HG02642 (cell line): ENCODE measurements around the gene IQCC.
"Not testable (repeated sequence)": the region's sequence is repeated elsewhere in the genome, so short reads cannot be mapped to it uniquely, and the experiment has no call there.

Source experiments
- ATAC-seq: cut with Tn5 transposase; IDR thresholded peaks from one replicate; pipeline ENCODE4 v1.9.1; 2021; ENCODE audit warnings: mild to moderate bottlenecking; ENCODE audit not compliant: unreplicated experiment, poor library complexity

Gene IQCC

DNA sequence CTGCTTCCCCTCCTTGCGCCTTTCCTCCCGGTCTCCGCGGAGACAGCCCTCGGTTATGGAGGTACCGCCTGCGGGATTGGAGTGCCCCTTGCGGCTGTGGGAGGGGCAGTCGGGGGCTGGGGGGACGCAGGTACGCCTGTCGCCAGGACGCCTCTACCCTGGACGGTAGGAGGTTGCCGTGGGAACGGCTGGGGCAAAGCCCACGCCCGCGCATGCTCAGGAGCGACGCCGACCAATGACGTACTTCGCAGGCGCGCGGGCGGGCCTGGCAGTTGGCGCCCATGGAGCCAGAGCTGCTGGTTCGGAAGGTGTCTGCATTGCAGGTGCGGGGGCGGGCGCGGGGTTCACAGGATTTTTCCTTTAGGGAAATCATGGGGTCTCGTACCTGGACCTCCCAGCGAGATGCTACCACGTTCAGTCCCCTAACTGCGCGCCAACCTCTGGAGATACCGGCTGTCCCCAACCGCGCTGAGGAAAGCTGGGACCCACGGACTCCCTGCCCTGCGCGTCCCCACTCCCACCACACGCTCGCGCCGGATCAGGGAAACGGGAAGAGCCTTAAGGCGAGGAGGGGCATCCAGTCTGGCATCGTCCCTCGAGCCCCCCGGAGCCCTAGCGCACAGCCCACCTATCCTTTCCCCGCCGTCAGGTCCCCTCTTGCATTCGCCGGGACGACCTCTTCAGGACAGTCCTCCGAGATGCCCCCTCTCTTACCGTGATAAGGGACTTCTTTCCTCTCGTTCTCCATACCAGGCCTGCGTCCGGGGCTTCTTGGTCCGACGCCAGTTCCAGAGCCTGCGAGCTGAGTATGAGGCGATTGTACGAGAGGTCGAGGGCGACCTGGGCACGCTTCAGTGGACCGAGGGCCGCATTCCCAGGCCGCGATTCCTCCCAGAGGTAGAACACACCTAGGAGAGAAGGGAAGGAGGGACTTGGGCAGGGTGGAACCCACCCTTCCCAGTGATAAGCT lies at the start of gene IQCC:
Gene IQCC, plus strand, starts transcription at position 271 of the 970 bp plus-strand sequence. Its CDS starts 11 bp downstream, at position 282.
- ATAC-seq: peak; percentile 59

DNA sequence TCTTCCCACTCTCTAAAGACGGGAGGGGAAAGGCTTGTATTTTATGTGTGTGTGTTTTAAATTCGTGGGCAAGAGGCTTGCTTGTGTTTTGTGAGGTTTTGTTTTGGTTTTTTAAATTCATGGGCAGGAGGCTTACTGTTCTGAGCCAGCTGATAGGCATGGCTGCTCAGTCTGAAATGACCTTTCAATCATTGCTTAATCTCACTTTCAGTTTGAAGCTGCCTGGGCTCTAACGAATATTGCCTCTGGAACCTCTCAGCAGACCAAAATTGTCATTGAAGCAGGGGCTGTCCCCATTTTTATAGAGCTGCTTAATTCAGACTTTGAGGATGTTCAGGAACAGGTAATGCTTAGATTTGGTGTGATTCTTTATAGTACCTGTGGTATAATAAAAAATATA lies 46.3 kb upstream of the IQCC start:
- ATAC-seq: no peak

DNA sequence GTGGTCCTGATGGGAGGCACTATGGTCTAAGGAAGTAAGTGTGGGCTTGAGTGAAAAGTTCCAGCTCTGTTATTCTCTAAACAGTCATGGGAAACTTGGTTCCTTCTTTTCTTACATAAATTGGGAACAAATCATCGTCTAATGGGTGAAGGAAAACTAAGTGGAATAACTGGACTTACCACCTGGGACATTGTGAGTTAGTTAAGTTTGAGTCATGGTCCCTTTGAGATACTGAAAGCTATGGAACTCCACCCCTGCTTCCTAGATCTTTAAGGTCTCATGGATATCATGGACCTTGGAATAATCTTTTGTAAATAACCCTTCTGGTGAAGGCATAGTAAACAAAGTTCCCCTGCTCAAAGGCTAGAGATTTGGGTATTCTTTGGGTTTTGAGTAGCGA lies 42.1 kb upstream of the IQCC start:
- ATAC-seq: no peak

DNA sequence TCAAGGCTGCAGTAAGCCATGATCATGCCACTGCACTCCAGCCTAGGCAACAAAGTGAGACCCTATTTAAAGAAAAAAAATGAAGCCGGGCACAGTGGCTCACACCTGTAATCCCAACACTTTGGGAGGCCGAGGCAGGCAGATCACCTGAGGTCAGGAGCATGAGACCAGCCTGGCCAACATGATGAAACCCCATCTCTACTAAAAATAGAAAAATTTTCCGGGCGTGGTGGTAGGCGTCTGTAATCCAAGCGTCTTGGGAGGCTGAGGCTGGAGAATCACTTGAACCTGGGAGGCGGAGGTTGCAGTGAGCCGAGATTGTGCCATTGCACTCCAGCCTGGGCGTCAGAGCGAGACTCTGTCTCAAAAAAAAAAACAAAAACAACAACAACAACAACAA lies 39.8 kb upstream of the IQCC start:
- ATAC-seq: not testable (repeated sequence)

DNA sequence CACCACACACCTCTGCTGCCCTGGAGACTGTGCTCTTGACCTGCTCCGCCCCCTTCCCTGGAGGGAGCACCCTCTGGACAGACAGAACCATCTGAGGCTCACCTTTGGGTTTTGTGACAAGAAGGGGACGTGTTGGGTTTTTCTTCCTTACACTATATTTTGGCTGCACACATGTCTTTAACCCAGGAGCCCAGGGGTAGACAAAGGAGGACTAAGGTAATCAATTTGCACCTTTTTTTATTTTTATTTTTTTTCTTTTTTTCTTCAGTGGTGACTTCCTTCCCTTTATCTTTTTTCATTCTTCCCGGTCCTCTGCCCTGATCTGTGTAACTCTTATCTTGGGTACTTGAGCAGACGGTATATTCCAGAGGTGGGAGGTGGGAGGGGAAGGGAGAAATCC lies 34.5 kb upstream of the IQCC start:
- ATAC-seq: no peak

DNA sequence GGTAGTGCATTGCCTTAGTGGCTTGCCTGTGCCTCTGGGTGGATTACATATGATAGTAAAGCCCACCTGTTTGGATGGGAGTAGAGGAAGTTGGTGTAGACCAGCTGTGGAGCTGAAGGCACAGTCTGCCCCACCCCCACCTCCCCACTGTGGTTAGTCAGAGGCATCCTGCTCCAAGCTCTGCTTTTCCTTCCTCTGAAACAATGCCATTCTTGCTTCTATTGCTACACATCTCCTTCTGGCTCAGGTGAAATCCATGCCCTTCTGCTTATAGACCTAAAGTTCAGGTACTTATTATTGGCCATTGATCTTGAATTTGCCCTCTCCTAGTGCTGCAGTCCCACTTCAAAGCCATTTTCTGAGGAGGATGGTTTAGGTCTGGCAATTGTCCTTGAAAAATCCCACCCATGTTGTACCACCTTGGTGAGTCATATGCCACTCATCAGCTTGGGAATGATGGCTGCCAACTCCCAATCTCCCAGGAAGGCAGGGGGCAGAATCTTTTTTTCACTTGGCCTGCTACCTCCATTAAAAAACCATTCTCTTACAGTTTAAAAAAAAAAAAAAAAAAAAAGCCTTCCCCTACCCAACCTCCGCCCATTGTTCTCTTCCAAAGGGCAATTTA lies 32.7 kb upstream of the IQCC start:
- ATAC-seq: no peak

DNA sequence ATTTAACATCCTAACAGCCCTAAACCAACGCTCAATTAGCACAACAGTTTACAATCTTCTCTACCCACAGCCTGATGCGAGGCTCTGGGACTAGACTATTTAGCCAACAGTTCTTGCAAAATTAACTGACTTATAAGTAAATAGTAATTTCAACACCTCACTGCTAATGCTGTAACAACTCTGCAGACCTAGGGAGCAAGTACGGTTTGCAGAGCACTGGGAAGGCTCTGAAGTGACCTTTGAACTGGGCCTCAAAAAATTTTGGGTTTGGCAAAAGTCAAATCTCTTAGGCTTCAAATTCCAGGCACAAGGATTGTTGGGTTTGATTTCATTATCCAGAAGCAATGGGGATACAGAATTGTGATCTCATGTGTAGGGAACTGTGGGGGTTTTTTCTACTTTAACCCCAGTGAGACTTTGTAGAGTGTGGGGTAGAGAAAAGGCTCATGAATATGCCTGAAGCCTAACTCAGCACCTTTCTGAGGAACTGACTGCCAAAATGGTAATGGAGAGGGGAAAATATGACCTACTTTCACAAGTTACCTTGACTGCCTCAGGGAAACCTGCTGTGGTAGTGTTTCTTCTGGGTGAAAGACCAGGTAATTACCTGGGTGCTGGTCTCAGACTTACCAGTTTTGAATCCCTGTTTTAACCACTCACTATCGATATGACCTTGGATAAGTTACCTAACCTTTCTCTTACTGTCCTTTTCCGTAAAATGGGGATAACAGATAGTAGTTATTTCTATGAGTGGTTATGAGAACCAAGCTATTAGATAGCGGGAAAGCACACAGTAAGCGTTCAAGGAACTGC lies 26.9 kb upstream of the IQCC start:
- ATAC-seq: no peak

DNA sequence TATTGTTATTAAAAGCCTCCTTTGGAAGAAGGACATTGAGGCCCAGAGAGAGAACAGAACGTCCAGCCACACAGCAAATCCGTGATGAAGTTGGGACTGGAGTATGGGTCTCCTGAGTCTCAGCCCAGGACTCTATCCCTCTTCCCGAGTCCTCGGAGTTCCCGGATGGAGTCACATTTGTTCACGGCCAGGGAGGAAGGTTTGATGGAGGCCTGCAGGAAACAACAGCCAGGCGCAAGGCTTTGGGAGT lies 26.4 kb upstream of the IQCC start:
- peak; percentile 3 for ATAC-seq

DNA sequence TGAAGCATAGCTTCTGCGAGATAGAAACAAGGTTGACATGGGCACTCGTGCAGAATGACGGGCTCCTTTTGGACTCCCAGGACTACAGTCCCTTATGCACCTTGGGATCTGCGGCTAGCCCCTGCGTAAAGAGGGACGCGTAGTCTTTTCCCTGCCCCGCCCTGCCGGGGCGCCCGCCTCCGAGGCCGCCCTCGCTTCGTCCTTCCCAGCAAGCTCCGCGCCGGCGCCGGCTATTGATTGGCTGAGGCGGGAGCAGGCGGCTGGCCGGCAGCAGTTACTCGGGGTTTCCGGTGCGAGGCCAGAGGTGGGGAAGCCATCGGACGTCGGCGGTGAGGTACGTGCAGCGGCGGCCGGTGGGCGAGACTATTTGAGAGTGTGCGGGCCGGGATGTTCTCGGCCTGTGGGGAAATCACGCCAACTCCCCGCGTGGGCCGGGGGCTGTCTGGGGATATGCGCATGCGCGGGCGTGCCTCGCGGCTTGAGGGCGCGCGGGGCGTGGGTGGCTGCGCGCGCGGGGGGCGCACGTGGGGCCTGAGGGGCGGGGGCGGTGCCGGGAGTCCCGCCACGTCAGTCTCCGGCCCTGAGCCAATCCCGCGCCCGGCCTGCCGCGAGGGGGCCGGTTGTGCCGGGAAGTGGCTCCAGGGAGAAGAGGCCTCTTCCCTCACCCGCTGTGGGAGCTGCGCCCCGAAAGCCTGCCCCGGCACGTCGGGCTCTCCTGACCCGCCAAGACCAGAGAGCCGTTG lies 25.9 kb upstream of the IQCC start, which contains the start of gene TXLNA:
Gene TXLNA, plus strand, starts transcription at position 233 of the 743 bp plus-strand sequence. CDS start 671 bp downstream, outside the sequence.
- peak; percentile 86 for ATAC-seq

DNA sequence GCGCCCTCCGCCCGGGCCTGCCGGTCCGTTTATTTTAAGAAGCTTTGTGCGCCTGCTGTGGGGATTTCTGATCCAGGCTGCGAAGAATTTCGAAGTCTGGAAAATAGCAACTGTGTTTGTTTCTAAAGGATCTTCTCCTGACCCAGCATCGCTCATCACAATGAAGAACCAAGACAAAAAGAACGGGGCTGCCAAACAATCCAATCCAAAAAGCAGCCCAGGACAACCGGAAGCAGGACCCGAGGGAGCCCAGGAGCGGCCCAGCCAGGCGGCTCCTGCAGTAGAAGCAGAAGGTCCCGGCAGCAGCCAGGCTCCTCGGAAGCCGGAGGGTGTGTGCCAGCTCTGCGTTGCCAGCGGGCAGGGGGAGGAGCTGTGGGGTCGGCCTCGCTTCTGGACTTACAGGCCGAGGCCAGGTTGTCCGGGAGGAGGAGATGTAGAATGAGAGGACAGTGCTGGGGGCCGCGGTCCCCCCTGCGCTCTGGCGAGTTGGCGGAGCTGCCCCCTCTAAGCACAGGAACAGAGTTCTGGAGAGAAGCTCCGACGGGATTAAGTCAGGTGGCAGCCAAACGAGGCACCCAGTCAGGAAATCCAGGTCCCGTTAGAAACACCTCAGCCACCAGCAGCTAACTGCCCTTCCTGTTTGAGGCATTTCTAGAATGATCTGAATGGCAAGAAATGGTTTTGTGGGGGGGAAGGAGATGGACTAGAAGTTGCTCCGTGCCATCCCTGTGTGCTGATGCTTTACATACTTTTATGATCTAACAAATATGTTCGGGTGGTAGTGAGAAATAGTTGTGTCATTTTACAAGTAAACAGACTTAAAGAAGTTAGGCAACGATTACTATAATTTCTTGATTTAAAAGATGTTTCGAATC lies 25.0 kb upstream of the IQCC start:
- no peak for ATAC-seq

DNA sequence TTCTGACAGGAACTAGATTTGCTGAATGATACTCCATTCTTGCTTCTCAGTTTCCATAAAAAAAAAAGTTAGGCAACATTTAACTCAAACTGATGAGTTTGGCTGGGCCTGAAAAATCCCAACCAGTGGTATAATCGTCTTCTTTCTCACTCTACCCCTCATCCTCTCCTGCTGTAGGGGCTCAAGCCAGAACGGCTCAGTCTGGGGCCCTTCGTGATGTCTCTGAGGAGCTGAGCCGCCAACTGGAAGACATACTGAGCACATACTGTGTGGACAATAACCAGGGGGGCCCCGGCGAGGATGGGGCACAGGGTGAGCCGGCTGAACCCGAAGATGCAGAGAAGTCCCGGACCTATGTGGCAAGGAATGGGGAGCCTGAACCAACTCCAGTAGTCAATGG lies 24.4 kb upstream of the IQCC start:
- no peak for ATAC-seq

DNA sequence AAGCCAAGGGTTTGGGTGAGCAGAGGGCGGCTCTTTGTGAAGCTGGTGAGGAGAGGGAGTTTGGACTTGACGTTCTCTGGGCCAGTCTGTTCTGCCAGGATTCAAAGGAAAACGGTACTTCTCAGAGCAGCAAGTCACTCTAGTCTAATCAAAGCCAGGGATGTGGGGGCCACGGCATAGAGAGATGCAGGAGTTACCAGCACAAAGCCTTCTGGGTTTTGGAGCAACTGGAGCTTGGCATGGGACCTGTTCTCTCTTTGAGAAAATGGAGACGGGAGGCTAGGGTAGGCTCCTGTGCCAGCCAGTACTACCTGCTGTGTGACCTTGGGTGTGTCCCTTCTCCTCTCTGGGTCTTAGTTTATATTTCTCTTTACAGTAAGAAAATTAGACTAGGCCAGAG lies 23.9 kb upstream of the IQCC start:
- no peak for ATAC-seq

DNA sequence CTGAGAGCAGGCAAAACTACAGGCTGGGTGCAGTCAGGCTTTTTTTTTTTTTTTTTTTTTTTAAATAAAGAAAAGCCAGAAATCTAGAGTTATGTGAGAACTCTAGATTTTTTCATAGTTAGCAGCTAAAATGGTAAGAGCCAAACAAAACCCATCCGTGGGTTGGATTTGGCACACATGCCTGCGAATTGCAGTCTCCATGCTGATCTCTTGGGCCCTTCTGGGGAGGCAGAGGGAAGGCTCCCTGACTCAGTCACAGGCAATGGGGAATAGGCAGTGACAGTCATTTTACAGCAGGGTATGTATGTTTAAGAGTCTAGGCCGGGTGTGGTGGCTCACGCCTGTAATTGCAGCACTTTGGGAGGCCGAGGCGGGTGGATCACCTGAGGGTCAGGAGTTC lies 23.4 kb upstream of the IQCC start:
- ATAC-seq: no peak

DNA sequence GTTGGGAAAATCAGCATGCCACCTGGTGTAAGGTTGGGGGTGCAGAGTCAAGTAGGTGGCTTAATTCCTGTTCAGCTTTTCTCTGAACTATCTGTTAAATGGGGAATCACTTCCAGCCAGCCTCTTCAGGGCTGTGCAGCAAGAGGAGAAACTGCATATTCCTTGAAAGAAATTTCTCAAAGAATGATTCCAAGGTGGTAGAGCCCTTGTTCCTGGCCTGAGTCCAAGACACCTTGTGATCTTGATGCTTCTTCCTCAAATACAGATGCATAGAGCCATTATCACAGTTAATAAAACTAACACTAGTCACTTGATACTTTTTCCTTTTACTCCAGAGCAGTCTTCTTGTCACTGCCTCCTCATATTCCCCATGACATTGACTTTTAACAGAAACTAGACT lies 20.8 kb upstream of the IQCC start:
- ATAC-seq: no peak

DNA sequence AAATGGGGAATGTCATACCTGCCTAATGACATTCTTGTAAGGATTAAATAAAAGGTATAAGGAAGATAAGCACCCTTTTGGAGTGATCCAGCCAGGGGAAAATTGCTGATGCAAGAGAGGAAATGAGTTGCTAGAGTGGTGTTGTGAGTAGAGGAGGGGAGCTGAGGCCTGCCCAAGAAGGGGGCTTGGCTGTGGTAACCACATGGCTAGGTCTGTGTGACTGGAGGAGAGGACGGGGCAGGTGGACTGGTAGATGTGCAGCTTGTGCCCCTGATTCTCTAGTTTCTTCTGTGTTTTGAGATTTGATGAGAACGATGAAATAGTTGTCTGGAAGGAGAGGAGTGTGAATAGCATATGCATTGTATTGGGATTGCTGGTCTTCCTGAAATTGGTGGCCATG lies 19.4 kb upstream of the IQCC start:
- ATAC-seq: no peak

DNA sequence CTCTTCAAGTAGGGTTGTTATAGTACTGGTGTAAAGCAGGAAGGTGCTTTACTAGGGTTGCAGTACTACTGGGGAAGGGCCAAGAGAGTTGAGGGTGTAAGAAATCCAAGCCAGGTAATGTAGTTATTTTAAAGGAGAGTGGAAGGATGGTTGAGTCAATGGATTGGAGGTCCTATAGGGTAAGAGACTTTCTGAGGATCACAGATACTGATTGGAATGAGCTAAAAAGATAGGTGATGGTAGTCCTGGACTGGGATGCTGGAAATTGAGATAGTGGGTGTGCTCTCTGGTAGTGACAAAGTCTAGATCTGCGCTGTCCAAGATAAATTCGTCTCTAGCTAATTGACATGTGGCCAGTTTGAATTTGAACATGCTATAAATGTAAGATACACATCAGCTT lies 19.0 kb upstream of the IQCC start:
- no peak for ATAC-seq

DNA sequence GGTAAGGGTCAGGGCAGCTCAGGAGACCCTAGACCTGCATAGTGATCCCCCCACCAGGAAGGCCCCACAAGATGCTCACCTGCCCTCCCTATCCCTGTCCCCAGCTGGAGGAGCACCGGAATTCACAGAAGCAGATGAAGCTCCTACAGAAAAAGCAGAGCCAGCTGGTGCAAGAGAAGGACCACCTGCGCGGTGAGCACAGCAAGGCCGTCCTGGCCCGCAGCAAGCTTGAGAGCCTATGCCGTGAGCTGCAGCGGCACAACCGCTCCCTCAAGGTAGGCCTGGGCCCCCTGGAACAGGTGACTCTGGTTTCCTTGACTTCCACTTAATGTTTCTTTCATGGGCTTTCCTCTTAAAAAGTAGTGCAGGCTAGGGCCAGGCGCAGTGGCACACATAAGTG lies 17.6 kb upstream of the IQCC start:
- ATAC-seq: no peak

DNA sequence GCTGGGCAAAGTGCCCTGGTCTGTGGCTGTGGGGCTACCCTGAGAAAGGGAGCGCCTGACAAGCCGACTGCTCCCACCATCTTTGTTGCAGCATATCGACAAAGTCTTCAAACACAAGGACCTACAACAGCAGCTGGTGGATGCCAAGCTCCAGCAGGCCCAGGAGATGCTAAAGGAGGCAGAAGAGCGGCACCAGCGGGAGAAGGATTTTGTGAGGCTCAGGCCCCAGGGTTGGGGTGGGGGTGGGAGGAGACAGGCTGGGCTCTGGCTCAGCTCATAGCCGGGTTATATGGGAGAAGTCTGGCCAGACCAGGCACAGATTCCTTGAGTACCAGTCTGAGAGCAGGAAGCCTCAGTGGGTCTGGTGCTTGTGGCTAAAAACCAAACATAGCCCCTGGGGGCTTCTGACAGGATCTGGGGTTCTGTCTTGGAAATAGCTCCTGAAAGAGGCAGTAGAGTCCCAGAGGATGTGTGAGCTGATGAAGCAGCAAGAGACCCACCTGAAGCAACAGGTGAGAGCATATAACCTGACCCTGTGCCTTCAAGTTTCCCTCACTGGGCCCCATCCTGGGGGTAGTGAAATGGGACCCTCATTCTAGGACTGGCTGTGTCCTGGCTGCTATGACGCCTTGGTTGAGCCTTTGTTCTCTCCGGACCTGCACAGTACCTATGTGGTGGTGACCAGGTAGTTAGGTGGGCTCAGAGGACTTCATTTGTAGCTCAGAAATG lies 13.1 kb upstream of the IQCC start:
- no peak for ATAC-seq

DNA sequence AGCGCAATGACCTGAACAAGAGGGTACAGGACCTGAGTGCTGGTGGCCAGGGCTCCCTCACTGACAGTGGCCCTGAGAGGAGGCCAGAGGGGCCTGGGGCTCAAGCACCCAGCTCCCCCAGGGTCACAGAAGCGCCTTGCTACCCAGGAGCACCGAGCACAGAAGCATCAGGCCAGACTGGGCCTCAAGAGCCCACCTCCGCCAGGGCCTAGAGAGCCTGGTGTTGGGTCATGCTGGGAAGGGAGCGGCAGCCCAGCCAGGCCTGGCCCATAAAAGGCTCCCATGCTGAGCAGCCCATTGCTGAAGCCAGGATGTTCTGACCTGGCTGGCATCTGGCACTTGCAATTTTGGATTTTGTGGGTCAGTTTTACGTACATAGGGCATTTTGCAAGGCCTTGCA lies 10.5 kb upstream of the IQCC start:
- ATAC-seq: no peak
